Fibroblast of the conjunctiva (primary cell): ENCODE results near the gene DYNLL1.
"Not testable (repeated sequence)": the region's sequence is repeated elsewhere in the genome, so short reads cannot be mapped to it uniquely, and the experiment has no call there.

Source experiments
- DNase-seq: peaks from one replicate; pipeline ENCODE4 v3.0.0-alpha.2; 2010; ENCODE audit warnings: low read depth

The DYNLL1 gene

GRCh38 chr12:120474616-120474960 lies 21.3 kb upstream of the DYNLL1 start:
- no peak for DNase-seq

GRCh38 chr12:120475643-120476042 lies 20.3 kb upstream of the DYNLL1 start:
- no peak for DNase-seq

GRCh38 chr12:120479458-120479857 lies 16.5 kb upstream of the DYNLL1 start:
- DNase-seq: no peak

- DNase-seq: no peak
These were observed 15.7 kb upstream of the DYNLL1 start for GRCh38 chr12:120480211-120480610.

- DNase-seq: no peak
These were observed 14.7 kb upstream of the DYNLL1 start for GRCh38 chr12:120481022-120481767.

- no peak for DNase-seq
These were observed 12.3 kb upstream of the DYNLL1 start for GRCh38 chr12:120483621-120484020.

- DNase-seq: no peak
These were observed 9.7 kb upstream of the DYNLL1 start for GRCh38 chr12:120485961-120486881.

GRCh38 chr12:120487552-120487951 lies 8.4 kb upstream of the DYNLL1 start:
- DNase-seq: not testable (repeated sequence)

- no peak for DNase-seq
These were observed 7.8 kb upstream of the DYNLL1 start for GRCh38 chr12:120488057-120488640.

GRCh38 chr12:120489018-120489417 lies 6.9 kb upstream of the DYNLL1 start:
- no peak for DNase-seq

GRCh38 chr12:120490325-120490724 lies 5.6 kb upstream of the DYNLL1 start:
- DNase-seq: no peak

- DNase-seq: no peak
These were observed 4.9 kb upstream of the DYNLL1 start for GRCh38 chr12:120490833-120491512.

GRCh38 chr12:120495186-120495730 lies 655 bp upstream of the DYNLL1 start:
- no peak for DNase-seq

GRCh38 chr12:120496413-120497340 lies 764 bp downstream of the DYNLL1 start:
- DNase-seq: no peak

GRCh38 chr12:120497524-120498150 lies 1.7 kb downstream of the DYNLL1 start:
- DNase-seq: no peak

GRCh38 chr12:120498870-120499515 lies 3.1 kb downstream of the DYNLL1 start:
- DNase-seq: no peak

GRCh38 chr12:120500581-120500980 lies 4.7 kb downstream of the DYNLL1 start:
- no peak for DNase-seq

- no peak for DNase-seq
These were observed 8.7 kb downstream of the DYNLL1 start for GRCh38 chr12:120504587-120504986.

- no peak for DNase-seq
These were observed 12.6 kb downstream of the DYNLL1 start for GRCh38 chr12:120508537-120508936.

GRCh38 chr12:120514002-120514401 lies 18.1 kb downstream of the DYNLL1 start:
- DNase-seq: no peak
